AG04450 (cell line): ENCODE data around the gene ALG6. TPM values are rescaled to one million over a fixed set of nuclear protein-coding genes. Genes with fewer than 3 reads are reported as not detected.

Experiments used
- CTCF ChIA-PET: fragments of 300-600, 350-600 bp; formaldehyde crosslinking; extraction: SDS; loops from one replicate; lab custom pipeline; 2022; ENCODE audit warnings: antibody characterized with exemption, inconsistent platforms; lab: Charles Lee
- POLR2A ChIA-PET: fragments of 350-600 bp; formaldehyde crosslinking; extraction: SDS; loops from one replicate; lab custom pipeline; 2021; ENCODE audit warnings: antibody characterized with exemption, inconsistent platforms; lab: Yijun Ruan, JAX
- DNase-seq: peaks from one replicate; pipeline ENCODE4 v3.0.0-alpha.2; 2011; ENCODE audit warnings: low read depth, low spot score
- H3K27ac ChIP-seq: one replicate; pipeline ENCODE4 v1.5.1; 2012; ENCODE audit warnings: low read depth, low read length, control low read depth
- H3K27me3 ChIP-seq: one replicate; pipeline ENCODE4 v1.6.0; 2012; ENCODE audit warnings: low read length; ENCODE audit not compliant: control insufficient read depth, insufficient read depth
- H3K4me3 ChIP-seq: 2 replicates; pipeline ENCODE4 v1.5.1; 2011; ENCODE audit warnings: mild to moderate bottlenecking, low read depth, low read length, control low read depth
- H3K9me3 ChIP-seq: 2 replicates; pipeline ENCODE4 v1.5.1; 2012; ENCODE audit warnings: low read length; ENCODE audit not compliant: control insufficient read depth, insufficient read depth
- polyA plus RNA-seq: library from polyadenylated mRNA; depleted of rRNA; stranded (reverse); fragments of >200 nt; gene quantifications from 2 replicates; pipeline ENCODE4 v1.2.3, GENCODE V29; 2011
- TF ChIP-seq, protein P1 (sequence below): IDR thresholded peaks from 2 replicates; pipeline ENCODE4 v1.5.1; 2011; ENCODE audit warnings: low read depth, low read length, control low read depth, inconsistent platforms

Gene ALG6
- polyA plus RNA-seq, 1 experiment, result 21.6 TPM

DNA sequence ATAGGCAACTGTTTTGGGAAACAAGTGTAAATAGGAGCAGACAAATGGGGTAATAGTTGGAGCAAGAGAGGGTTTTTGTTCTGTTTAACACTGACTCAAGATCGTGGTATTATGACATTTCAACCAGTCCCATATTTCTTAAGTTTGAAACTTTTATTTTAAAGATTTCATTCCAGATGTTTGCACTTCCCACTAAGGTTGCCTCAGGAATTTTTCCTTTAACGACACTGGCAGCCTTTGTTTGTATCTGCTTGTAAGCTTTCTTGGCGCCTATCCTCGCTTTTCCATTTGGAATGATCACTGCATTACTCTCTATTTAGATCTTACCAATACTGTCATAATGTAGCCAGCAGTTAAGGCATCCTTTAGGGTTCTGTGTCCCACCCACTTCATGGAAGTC, 67.7 kb downstream of the ALG6 start:
- Histone ChIP-seq H3K27me3 (no peaks in the 10 kb centered on the region), H3K9me3 (no peaks in the 10 kb centered on the region), H3K27ac (no peak overlapping the region), H3K4me3 (no peak overlapping the region)
- ChIA-PET POLR2A (no interaction called here), CTCF (interaction anchor here (0.9 kb wide), 1 partner anchor 10 kb away, joined by 4 read pairs; no protein-coding TSS in a partner anchor)
- TF ChIP-seq, protein P1, sequence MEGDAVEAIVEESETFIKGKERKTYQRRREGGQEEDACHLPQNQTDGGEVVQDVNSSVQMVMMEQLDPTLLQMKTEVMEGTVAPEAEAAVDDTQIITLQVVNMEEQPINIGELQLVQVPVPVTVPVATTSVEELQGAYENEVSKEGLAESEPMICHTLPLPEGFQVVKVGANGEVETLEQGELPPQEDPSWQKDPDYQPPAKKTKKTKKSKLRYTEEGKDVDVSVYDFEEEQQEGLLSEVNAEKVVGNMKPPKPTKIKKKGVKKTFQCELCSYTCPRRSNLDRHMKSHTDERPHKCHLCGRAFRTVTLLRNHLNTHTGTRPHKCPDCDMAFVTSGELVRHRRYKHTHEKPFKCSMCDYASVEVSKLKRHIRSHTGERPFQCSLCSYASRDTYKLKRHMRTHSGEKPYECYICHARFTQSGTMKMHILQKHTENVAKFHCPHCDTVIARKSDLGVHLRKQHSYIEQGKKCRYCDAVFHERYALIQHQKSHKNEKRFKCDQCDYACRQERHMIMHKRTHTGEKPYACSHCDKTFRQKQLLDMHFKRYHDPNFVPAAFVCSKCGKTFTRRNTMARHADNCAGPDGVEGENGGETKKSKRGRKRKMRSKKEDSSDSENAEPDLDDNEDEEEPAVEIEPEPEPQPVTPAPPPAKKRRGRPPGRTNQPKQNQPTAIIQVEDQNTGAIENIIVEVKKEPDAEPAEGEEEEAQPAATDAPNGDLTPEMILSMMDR, result no peak
- DNase-seq, result no peak

DNA sequence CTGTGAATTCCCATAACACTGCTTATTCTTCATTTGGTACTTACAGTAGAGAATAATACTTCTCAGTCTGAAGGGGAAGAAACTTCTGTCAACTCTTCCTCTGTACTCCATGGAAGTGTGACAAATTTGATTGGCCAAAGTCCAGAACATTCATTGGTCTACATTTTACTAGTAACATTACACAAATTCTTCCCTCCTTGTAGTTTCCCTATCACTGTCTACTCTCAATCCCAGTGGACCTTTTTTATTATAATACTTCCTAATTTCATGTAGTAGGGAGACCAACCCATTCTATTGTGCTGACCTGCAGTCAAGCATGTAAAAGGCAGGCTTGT, 74.7 kb downstream of the ALG6 start:
- ChIA-PET POLR2A (no interaction called here), CTCF (interaction anchor here (0.6 to 2.3 kb wide), 15 partner anchors 11 to 113 kb away, joined by 3 to 14 read pairs (median 3); partner anchors contain the start of gene ALG6)
- no peaks in the 10 kb centered on the region for H3K27me3 ChIP-seq
- no peak for DNase-seq
- no peak overlapping the region for H3K27ac ChIP-seq
- no peaks in the 10 kb centered on the region for H3K9me3 ChIP-seq
- no peak overlapping the region for H3K4me3 ChIP-seq
- TF ChIP-seq, protein P1, result no peak

DNA sequence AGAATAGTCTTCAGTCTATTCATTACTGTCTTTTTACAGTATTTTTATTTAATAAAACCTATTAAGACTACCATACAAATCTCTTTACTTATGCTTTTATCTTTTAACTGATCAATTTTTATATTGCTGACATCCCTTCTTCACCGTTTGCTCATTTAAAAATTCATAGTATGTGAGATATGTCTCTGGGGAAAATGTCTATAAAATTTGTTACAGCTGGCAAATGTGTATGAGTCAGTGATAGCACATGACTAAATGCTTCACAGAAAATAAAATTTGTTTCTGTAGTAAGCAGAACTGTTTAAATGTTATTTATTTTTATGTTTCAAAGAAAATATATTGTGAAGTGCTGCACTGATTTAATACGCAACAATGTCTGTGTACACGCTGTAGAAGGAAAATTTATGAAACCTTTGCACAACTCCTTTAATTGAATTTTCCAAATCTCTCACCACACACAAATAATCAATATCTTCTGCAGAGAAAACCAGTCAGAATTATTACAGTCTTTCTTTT, 81.4 kb downstream of the ALG6 start:
- ChIA-PET POLR2A (no interaction called here), CTCF (no interaction called here)
- H3K27ac ChIP-seq, result no peak overlapping the region

DNA sequence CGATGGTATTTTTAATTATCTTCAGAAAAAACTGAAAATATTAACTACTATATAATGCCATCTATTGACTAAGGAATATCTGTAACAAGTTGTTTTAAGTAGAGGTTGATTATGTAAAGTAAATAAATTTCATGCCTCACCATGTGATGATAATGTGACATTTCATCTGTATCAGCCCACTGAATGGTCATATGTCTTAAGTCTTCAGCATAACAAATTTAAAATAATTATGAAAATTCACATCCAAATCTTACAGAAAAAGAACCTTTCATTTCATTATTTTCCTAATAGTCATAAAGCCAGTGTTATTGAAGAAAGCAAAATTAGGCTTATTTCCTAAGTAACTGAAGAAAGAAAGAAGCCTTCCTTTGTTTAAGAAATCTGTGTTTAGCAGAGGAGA, 83.0 kb downstream of the ALG6 start:
- POLR2A ChIA-PET, result no interaction called here
- CTCF ChIA-PET, result interaction anchor here (0.6 to 1.0 kb wide), 2 partner anchors 9 to 11 kb away, joined by 3 read pairs; no protein-coding TSS in a partner anchor
- no peaks in the 10 kb centered on the region for H3K27me3 ChIP-seq
- H3K4me3 ChIP-seq, result no peak overlapping the region
- no peak for DNase-seq
- TF ChIP-seq, protein P1, result no peak
- no peak overlapping the region for H3K27ac ChIP-seq
- H3K9me3 ChIP-seq, result no peaks in the 10 kb centered on the region

More for the DNA sequence above, 81.4 kb downstream of the ALG6 start:
- TF ChIP-seq, protein P1, result no peak
- Histone ChIP-seq H3K4me3 (no peak overlapping the region), H3K9me3 (no peaks in the 10 kb centered on the region), H3K27me3 (no peaks in the 10 kb centered on the region)
- DNase-seq, result no peak

DNA sequence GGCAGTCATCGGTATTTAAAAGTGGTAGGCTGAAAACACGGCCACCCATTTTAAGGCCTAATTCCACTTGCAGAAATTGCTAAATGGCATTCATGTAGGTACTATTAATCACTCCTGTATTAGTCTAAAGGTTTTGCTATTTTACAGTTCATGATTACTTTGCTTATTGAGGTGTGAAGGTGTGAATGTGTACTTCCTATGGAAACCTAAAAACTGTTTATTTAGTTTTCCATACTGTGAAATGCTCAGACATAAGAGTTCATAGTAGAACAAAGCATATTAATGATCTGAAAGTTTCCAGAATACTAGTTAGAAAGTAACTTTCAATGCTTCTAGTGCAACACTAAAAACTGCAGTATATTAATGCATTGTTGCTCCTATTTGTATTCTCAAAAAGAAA, 85.8 kb downstream of the ALG6 start:
- Histone ChIP-seq H3K27me3 (no peaks in the 10 kb centered on the region), H3K9me3 (no peaks in the 10 kb centered on the region), H3K27ac (no peak overlapping the region), H3K4me3 (no peak overlapping the region)
- POLR2A ChIA-PET, result no interaction called here
- TF ChIP-seq, protein P1, result no peak
- CTCF ChIA-PET, result interaction anchor here (0.6 kb wide), 1 partner anchor 24 kb away, joined by 4 read pairs; no protein-coding TSS in a partner anchor
- DNase-seq, result no peak
